Hematopoietic multipotent progenitor cell treated with erythropoietin and hydrocortisone succinate and interleukin-3 and kit ligand, for 6 days (in vitro differentiated cells): ENCODE measurements around the gene OCEL1.

Source experiments
- DNase-seq: peaks from one replicate; pipeline ENCODE4 v3.0.0-alpha.2; 2015

The OCEL1 gene

DNA sequence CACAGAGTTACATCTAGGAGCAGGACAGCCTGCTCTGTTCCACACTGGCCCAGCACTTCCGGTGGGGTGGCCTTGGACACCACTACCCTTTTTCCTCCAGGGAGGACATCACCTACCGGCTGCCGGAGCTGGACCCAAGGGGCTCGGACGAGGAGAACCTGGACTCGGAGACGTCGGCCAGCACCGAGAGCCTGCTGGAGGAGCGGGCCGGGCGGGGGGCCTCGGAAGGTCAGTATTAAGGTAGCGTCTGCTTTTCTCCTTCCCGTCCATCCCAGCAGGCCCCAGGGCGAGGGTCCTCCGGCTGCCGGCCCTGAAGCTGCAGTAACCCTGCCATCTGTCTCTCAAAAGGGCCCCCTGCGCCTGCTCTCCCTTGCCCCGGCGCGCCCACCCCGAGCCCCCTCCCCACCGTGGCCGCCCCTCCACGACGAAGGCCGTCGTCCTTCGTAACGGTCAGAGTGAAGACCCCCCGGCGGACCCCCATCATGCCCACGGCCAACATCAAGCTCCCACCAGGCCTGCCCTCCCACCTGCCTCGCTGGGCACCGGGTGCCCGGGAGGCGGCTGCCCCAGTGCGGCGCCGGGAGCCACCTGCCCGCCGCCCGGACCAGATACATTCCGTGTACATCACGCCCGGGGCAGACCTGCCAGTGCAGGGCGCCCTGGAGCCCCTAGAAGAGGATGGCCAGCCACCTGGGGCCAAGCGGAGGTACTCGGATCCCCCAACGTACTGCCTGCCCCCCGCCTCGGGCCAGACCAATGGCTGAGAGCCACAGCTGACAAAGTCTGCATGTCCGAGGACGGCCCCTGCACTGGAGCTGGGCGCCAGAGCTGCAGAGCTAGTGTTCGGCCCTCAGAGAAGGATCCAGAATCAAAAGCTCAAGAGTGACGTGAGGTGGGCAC lies 14.2 kb upstream of the OCEL1 start:
- DNase-seq = no peak

DNA sequence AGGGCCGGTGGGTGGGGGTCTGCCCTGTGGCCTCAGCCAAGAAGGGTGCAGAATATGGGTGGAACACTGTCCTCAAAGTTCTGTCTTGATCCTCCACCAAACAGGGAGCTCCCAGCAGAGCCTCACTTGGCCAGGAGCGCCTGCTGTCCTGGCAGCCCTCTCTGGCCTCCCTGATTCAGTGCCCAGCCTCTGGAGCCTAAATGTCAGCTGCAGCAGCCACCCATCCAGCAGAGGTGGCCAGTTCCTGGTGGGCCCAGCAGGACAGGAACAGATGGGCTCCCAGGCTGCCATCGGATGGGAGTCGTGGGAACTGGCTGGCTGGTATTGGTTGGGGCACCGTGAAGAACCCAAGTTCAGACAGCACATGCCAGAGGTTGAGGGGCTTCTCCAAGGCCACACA lies 12.7 kb upstream of the OCEL1 start:
- DNase-seq = no peak

DNA sequence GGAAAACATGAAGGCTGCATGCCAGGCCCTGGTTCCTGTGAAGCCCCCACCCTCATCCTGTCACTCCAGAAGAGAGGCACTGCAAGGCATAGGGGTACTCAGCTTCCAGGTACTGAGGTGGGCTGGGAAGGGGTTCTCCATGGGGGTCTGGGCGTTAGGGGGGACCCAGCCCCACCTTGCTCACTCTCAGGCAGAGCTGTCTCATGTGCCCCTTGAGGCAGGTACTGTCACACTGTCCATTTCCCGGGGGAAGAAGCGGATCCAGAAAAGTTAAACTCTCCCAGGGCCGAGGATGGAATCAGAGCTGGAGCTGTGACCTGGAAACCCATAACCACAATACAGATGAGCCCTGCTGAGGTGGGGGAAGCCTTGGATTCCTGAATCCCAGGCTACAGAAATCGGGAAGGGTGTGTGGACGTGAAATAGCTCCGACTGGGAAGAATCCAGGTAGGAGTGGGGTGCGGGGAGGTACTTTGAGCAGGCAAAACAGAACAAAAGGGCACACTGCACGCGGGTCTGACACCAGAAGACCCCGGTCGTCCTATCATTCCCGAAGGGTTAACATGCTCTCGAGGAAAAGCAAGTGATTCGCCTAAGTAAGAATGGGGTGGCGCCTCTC lies 11.4 kb upstream of the OCEL1 start:
- DNase-seq = no peak

DNA sequence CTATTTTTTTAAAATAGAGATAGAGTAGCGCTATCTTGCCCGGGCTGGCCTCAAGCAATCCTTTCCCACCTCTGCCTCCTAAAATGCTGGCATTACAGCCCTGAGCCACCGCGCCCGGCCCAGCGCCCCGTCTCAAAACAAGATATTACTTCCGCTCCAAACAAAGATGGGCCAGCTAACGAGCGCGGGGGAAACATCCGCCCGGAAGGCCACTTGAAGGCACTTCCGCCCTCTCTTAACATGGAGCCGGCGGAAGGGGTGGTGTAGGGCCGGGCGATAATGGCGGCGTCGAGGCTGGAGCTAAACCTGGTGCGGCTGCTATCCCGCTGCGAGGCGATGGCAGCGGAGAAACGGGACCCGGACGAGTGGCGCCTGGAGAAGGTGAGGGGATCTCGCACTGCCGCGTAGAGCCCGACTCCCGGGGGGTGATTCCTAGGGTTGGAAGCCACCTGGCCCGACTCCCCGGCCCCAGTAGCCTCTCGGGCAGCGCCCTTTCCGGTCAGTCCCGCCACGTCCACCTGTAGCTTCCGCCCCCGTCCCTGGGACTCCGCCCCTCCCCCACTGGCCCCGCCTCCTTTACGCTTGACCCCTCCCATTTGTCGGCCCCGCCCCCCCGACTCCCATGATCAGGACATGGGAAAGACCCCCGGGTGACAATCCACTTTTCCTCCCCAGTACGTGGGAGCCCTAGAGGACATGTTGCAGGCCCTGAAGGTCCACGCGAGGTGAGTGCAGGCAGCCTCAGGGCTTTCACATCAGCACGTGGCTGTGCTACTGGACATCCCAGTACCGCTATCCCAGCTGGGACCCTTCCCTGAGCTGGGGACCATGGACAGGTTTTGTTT lies 10.7 kb upstream of the OCEL1 start, which contains the start of gene USE1:
Gene USE1, plus strand, starts transcription at position 231 of the 845 bp plus-strand sequence. Its CDS starts 49 bp downstream, at position 280.
- peak; percentile 98 for DNase-seq

DNA sequence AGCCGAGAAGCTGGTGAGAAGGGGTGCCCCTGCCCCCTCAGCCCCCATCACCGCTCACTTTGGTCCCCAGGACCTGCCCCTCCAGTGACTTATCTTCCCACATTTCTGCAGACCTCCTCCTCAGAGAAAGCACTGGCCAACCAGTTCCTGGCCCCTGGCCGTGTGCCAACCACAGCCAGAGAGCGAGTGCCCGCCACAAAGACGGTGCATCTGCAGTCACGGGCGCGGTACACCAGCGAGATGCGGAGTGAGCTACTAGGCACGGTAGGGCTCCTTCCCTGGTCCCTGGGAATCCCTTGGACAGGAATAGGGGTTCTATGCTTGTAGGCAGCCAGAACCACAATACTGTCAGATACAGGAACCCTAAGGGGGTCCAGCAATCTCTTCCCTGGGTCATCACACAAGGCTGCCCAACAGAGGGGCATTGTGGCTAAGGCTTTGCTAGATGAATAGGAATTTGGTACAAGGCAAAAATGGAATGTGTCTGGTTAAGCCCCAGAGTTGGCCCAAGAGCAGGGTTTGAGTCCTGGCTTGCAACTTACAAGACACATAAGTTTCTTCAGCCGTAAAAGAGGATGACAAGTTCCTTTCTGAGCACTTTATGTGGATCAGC lies 9.9 kb upstream of the OCEL1 start:
- no peak for DNase-seq

DNA sequence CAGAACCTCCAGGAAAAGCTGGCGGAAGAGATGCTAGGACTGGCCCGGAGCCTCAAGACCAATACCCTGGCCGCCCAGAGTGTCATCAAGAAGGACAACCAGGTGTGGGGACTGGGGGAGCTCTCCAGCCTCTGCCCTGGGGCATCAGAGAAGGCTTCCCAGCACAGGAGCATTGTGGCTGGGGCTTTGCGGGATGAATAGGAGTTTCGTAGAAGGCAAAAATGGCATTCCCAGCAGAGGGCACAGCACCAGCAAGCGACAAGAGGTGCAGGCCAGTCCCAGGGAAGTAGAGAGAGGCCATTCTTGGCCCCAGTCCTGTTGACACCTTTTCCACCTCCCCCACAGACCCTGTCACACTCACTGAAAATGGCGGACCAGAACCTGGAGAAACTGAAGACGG lies 6.7 kb upstream of the OCEL1 start:
- DNase-seq = no peak

DNA sequence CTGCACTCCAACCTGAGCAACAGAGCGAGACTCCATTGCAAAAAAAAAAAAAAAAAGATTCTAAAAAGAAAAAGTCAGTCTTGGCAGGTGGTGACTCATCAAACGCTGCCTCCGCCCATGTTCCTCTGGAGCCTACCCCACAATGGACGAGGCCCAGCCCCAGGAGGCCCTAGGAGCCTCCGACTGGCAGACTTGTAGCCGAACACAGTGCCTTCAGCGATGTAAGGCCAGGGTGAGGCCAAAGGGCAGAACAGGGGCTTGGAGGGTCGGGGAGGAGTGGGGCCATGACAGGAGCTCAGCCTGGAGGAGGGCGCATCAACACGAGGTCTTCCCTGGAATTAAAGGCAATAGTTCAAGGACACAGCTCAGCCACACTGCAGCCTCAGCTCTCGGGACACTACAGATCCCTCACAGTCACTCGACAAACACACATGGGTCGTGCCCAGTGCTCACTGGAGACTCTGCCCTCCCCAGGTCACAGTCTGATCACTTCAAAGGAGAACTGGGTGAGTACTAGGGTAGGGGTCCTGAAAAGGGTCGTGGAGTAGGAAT lies 5.7 kb upstream of the OCEL1 start:
- DNase-seq = peak; percentile 89

DNA sequence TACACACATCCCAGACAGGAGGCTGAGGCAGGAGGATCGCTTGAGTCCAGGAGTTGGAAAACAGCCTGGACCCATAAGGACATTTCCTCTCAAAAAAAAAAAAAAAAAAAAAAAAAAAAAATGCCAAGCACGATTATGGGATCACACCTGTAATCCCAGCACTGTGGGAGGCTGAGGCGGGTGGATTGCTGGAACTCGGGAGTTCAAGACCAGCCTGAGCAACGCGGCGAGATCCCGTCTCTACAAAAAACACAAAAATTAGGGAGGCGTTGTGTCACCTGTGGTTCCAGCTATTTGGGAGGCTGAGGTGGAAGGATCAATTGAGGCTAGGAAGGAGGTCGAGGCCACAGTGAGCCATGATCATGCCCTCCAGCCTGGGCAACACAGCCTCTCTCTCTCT lies 973 bp upstream of the OCEL1 start:
- no peak for DNase-seq

DNA sequence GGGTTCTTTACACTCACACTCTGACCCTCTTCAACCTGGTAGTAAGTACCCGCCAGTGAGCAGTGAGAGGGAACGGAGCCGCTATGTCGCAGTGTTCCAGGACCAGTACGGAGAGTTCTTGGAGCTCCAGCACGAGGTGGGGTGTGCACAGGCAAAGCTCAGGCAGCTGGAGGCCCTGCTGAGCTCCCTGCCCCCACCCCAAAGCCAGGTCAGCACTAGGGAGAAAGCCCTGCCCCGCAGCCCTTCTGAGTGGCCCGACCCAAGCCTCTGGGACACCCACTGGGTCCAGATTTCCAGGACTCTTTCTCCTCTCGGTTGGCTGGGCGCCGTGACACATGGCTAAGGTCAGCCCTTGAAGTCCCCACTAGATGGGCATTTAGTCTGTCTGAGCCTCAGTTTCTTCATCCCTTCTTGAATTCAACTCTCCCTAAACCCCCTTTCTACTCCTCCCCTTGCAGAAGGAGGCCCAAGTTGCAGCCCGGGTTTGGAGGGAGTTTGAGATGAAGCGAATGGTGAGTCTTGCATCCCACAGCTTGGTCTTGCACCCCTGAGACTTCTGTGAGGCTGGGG lies 1.9 kb downstream of the OCEL1 start:
- DNase-seq = no peak

DNA sequence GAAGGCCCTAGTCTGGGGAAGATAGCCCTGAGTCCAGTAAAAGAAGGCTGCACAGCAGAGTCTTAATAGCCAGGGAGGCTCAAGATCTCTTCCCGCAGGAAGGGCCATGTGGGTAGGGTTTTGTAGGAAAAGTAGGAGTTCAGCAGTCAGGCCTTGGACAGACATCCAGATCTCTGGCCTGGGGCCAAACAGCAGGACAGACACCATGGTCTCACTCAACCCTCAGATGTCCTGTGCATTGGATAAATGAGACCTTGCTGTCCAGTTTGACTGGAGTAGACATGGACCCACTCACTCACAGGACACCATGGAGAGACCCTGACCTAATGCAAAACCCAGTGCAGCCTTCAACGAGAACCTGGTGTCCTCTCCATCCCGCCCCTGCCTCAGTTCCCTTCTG lies 3.9 kb downstream of the OCEL1 start:
- DNase-seq = no peak

DNA sequence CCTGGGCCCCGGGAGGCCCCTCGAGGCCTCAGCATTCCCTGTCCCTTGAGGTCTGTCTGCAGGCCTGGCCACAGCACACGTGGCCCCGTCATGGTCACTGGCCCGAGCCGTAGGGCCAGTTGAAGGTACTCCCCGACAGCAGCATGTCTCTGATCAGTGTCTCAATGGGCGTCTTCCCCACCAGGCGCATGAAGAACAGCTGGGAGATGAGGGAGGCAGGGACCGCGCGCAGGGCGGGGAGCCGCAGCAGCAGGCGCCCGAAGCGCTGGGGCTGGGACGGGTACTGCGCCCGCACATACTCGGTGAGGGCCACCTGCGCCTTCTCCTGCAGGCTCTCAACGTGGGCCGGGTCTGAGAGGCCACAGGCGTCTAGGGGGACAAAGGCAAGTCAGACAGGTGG lies 6.2 kb downstream of the OCEL1 start:
- no peak for DNase-seq

DNA sequence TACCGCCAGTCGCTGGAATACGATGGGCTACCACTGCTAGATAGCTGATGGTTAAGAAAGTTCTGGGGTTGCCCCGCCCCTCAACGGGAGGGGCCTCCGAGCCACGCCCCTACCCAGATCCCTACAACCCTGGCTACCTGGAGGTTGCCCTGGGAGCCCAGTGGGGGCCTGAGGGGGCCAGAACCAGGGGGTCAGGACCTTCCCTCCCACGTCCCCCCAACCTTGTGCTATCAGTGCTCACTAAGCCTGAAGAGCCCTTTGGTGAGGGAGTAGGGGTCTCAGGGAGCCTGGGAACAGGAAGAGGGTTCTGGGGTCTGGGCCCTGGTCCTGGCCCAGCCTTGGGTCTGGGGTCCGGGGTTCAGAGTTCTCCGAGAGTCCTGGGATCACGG lies 8.9 kb downstream of the OCEL1 start:
- peak; percentile 90 for DNase-seq

DNA sequence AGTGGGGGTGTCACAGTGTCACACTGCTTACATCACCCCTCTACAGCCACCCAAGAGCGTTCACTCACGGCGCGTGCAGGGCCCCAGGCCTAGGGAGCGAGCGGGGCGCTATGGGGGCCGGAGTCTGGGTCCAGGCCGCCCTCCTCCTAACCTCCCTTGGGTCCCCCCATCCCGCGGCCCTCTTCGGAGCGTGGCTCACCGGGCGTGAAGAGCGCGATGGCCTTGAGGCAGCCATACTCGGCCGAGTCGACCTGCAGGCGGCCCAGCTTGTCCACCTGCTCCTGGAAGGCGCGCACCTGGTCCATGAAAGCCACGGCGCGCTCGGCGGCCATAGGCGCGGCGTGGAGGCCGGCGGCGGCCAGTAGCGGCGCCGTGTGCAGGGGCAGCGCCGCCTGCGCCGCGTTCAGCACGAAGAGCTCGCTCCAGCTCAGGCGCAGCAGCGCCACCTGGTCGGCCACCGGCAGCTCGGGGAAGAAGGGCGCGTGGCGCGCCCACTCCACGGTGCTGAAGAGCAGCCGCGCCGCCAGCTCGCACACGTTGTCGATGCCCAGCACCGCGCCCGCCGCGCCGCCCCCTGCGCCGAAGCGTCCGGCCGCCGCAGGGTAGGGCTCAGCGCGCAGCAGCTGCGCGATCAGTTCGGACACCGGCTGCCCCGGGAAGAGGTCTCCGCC lies 9.4 kb downstream of the OCEL1 start:
- peak; percentile 83 for DNase-seq

DNA sequence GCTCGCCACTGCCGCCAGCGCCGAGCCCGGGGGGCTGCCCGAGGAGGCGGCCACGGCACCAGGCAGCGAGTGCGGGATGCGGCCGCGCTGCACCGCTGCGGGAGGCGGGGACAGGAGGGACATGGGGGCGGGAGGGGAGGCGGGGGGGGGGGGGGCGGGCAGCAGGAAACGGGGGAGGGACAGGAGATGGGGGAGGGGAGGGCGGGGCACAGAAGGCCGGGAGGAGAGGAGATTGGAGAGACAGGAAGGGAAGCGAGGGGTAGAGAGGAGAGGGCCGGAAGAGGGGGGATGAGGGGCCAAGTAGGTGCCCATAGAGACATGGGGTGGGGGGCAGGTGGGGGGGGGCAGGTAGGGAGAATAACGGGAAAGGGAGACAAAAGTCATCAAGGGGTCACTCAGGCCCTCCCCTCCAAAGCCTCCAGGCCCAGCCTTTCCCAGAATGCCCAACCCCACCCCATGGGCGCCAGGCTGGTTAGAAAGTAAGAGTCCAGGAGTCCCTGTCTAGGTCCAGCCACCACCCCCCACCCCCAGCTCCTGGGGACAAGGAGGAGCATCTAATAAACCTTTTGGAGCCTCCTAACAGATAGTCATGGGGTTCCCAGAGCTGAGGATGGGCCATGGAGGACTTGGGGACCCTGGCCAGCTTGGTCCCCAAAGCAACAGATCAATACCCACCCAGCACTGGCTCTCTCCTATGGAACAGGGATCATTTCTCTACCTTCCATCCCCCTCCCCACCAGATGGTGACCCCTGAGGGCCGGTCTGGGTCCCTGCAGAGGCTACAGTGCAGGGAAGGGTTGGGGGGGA lies 10.1 kb downstream of the OCEL1 start:
- DNase-seq = peak; percentile 70

DNA sequence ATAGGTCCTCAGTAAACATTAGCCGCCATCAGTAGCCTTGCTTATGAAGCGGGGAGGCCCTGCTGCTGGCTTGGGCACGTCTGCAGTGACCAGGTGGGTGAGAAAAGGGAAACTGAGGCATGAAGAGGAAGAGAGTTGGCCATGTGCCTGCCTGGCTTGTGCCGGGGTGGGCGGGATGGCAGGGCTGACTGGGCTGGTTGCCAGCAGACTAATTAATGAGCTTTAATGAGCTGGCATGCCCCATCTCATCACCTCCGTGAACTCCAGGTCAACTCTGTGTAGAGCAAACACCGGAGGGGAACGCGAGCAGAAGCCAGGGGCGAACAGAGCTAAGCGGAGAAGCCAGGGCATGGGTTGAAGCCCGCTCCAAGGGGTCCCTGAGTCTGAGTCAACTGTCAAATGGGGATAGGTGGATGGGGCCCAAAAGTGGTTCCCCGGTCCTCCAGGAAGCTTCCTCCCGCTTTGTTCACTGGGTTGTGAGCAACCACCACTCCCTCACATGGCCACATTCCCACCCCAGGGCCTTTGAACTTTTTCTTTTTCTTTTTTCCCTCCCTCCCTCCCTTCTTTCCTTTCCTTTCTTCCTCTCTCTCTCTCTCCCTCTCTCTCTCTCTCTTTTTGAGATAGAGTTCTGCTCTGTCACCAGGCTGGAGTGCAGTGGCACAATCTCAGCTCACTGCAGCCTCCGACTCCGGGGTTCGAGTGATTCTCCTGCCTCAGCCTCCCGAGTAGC lies 11.0 kb downstream of the OCEL1 start:
- DNase-seq = peak; percentile 72

DNA sequence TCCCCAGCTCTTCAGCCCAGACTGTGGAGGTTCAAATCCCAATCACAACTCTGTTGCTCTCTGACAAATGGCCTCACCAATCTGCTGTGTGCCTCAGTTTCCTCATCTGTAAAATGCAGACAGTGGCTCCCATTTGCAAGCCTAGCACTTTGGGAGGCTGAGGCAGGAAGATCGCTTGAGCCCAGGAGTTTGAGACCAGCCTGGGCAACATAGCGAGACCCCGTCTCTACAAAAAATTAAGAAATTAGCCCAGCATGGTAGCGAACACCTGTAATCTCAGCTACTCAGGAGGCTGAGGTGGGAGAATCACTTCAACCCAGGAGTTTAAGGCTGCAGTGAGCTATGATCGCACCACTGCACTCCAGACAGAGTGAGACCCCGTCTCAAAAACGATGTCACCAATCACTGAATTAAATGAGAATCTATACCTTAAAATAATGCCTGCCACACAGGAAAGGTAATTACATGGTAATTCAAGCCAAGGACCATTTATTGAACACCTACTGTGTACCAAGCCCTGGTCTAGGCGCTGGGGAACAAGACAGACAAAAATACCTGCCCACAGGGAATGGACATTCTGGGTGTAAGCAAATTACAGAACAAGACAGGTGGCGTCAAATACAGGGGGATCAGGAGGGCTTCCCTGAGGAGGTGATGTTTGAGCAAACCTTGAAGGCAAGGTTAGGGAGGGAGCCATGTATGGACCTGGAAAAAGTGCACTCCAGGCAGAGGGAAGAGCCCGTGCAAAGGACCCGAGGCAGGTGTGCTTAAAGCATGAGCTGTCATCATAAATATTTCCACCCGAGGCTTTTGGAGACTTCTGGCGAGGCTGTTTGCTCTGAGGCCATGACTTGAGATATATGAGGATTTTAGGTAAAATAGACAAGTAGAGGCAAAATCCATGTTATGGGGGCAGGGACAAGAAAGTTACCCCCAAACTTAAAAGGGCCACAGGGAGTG lies 12.0 kb downstream of the OCEL1 start:
- DNase-seq = no peak

DNA sequence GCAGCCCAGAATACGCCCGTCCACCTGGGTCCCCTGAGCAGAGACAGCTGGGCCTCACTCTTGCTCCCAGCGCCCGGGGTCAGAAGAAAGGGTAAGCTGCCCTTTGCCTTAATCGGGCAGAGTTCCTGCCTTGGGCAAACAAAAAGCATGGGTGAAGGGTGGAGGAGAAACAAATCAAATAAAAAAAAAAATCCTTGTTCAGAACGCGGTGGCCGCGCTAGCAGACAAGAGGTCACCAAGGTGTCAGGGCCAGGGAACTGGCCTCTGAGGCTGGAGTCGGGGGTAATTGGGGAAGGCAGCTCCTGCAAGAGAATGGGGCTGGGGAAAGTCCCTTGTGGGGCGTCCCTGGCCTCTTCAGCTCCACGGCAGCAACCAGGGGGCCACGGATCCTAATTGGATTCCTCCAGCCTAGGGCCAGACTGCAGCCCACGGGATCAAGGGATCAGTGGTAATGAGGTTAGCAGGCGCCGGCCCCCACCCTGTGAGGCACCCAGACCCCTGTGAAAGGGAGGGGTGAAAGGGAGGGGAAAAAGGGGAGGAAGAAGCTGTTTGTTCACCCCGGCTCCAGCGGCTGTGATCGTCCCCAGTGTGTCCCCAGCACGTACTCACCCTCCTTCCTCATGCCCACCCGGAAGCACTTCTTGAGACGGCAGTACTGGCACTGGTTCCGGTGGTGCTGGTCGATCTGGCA lies 14.2 kb downstream of the OCEL1 start:
- DNase-seq = no peak

DNA sequence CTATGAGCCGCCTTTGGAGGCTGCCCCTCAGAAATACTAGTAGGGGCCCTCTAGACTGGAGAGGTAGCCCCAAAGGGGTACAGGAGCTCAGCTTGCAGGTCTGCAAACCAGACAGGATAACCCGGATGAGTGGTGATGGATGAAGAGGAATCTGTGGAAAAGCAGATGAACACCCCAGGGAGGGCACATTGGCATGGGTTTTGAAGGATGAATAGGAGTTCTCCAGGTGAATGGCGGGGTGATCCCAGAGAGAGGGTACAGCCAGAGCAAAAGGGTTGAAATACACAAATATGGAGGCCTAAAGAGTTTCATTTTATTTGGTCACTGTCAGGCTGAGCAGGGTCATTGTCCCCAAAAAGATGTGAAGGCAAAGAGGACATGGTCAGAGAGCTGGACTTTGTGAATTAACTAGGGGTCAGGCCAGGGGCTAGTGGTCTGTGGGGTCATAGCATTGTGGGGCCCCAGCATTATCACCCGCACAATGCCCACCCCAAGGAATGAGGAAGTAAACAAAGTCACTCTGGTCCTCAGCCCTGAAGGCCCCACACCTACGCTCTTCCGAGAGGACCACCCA lies 14.9 kb downstream of the OCEL1 start:
- DNase-seq = no peak
